GM12878 (cell line): ENCODE data around the gene C9orf72. TPM values are rescaled to one million over a fixed set of nuclear protein-coding genes. Genes with fewer than 3 reads are reported as not detected.

Experiments used
- BRCA1 ChIP-seq: IDR thresholded peaks from 2 replicates; pipeline ENCODE4 v1.6.1; 2011; ENCODE audit warnings: low read depth, low read length, improper control_type of control experiment
- DPF2 ChIP-seq: fragments of 450-650 bp; IDR thresholded peaks from 2 replicates; pipeline ENCODE4 v1.6.1; 2017; ENCODE audit warnings: mild to moderate bottlenecking
- EP300 ChIP-seq, 2 experiments: fragments of 150-350 bp in 1 of 2; IDR thresholded peaks; 2 replicates each; pipeline ENCODE4 v1.6.1; 2011 to 2012; ENCODE audit warnings: low read depth in 2 of 2, low read length in 2 of 2, borderline replicate concordance in 1 of 2, improper control_type of control experiment in 1 of 2, inconsistent platforms in 1 of 2; ENCODE audit not compliant: control insufficient read depth in 1 of 2
- ETV6 ChIP-seq, 2 experiments: fragments of 450-650 bp in 1 of 2; IDR thresholded peaks in 1 of 2; conservative IDR thresholded peaks in 1 of 2; 2 replicates each; pipeline ENCODE4 v1.6.1; 2014; ENCODE audit warnings: antibody characterized with exemption in 1 of 2, borderline replicate concordance in 1 of 2, low read depth in 1 of 2, mild to moderate bottlenecking in 1 of 2, moderate library complexity in 1 of 2
- HSF1 ChIP-seq: fragments of 150-350 bp; IDR thresholded peaks from 2 replicates; pipeline ENCODE4 v1.6.1; 2014; ENCODE audit warnings: mild to moderate bottlenecking, low read depth, low read length
- IRF4 ChIP-seq: IDR thresholded peaks from 2 replicates; pipeline ENCODE4 v1.6.1; 2011; ENCODE audit warnings: low read depth, low read length
- KDM1A ChIP-seq: fragments of 200-600 bp; sonication (generic); IDR thresholded peaks from 2 replicates; pipeline ENCODE4 v1.6.1; 2016; ENCODE audit warnings: borderline replicate concordance
- NBN ChIP-seq: fragments of 450-650 bp; IDR thresholded peaks from 2 replicates; pipeline ENCODE4 v1.6.1; 2016
- NFYB ChIP-seq: IDR thresholded peaks from 2 replicates; pipeline ENCODE4 v1.6.1; 2011; ENCODE audit warnings: low read depth, mild to moderate bottlenecking, low read length, improper control_type of control experiment, moderate library complexity; ENCODE audit not compliant: insufficient read depth
- NR2C1 ChIP-seq: fragments of 450-650 bp; IDR thresholded peaks from 2 replicates; pipeline ENCODE4 v1.6.1; 2017; ENCODE audit warnings: antibody characterized with exemption, mild to moderate bottlenecking, moderate library complexity
- NRF1 ChIP-seq: conservative IDR thresholded peaks from 2 replicates; pipeline ENCODE4 v1.6.1; 2011; ENCODE audit warnings: mild to moderate bottlenecking, low read depth, low read length, improper control_type of control experiment
- RAD21 ChIP-seq: IDR thresholded peaks from 2 replicates; pipeline ENCODE4 v1.6.1; 2011; ENCODE audit warnings: mild to moderate bottlenecking, low read depth, low read length, moderate library complexity; ENCODE audit not compliant: insufficient read depth
- RB1 ChIP-seq: fragments of 450-650 bp; formaldehyde crosslinking; IDR thresholded peaks from 2 replicates; pipeline ENCODE4 v1.6.1; 2017; ENCODE audit warnings: mild to moderate bottlenecking, borderline replicate concordance
- RBBP5 ChIP-seq: fragments of 200-600 bp; sonication (generic); conservative IDR thresholded peaks from 2 replicates; pipeline ENCODE4 v1.6.1; 2016
- RFX5 ChIP-seq: IDR thresholded peaks from 2 replicates; pipeline ENCODE4 v1.6.1; 2011; ENCODE audit warnings: low read depth, low read length, improper control_type of control experiment
- SMAD1 ChIP-seq: fragments of 450-650 bp; IDR thresholded peaks from 2 replicates; pipeline ENCODE4 v1.6.1; 2018; ENCODE audit warnings: mild to moderate bottlenecking, low read depth; ENCODE audit not compliant: partially characterized antibody
- SRF ChIP-seq, 2 experiments: IDR thresholded peaks; 2 replicates each; pipeline ENCODE4 v1.6.1; 2011; ENCODE audit warnings: low read depth in 2 of 2, low read length in 2 of 2, mild to moderate bottlenecking in 1 of 2, moderate library complexity in 1 of 2
- SUPT20H ChIP-seq: IDR thresholded peaks from 2 replicates; pipeline ENCODE4 v1.6.1; 2011; ENCODE audit warnings: low read depth, mild to moderate bottlenecking, low read length, moderate library complexity, borderline replicate concordance; ENCODE audit not compliant: control insufficient read depth
- TBL1XR1 ChIP-seq: IDR thresholded peaks from 2 replicates; pipeline ENCODE4 v1.6.1; 2012; ENCODE audit warnings: low read depth, low read length, improper control_type of control experiment
- TCF7 ChIP-seq: IDR thresholded peaks from 2 replicates; pipeline ENCODE4 v1.6.1; 2014; ENCODE audit warnings: antibody characterized with exemption, borderline replicate concordance
- WRNIP1 ChIP-seq: IDR thresholded peaks from 2 replicates; pipeline ENCODE4 v1.6.1; 2011; ENCODE audit warnings: low read depth, low read length, improper control_type of control experiment, borderline replicate concordance
- ZZZ3 ChIP-seq: IDR thresholded peaks from 2 replicates; pipeline ENCODE4 v1.6.1; 2011; ENCODE audit warnings: low read depth; ENCODE audit not compliant: control insufficient read depth, insufficient read length
- polyA plus RNA-seq, 11 experiments: library from polyadenylated mRNA; depleted of rRNA in 4 of 11; unstranded in 6 of 11; stranded (reverse) in 5 of 11; fragments of >200 nt; fragmentation: Nextera tagmentation in 4 of 11; fragmentation: Illumina TruSeq in 1 of 11; extraction: Ambion mirVana in 4 of 11; extraction: Trizol in 1 of 11; gene quantifications; 1 replicate in 1 of 11; 2 replicates in 10 of 11; pipeline versions ENCODE4 v1.2.1 to v1.2.3, GENCODE V29; 2011 to 2016; ENCODE audit warnings: inconsistent platforms in 2 of 11, missing spikeins in 2 of 11, low read depth in 1 of 11
- total RNA-seq, 4 experiments: library from RNA; depleted of rRNA in 3 of 4; stranded (reverse); fragments of >200 nt in 3 of 4; fragmentation: Illumina TruSeq in 1 of 4; extraction: Trizol in 1 of 4; gene quantifications; 2 replicates each; pipeline versions ENCODE4 v1.2.1 to v1.2.3, GENCODE V29; 2013 to 2021
- TF ChIP-seq, protein P1 (sequence below): fragments of 450-650 bp; IDR thresholded peaks from 2 replicates; pipeline ENCODE4 v1.6.1; 2017; ENCODE audit warnings: mild to moderate bottlenecking
- TF ChIP-seq, protein P2 (sequence below): fragments of 450-650 bp; IDR thresholded peaks from 2 replicates; pipeline ENCODE4 v1.6.1; 2017; ENCODE audit warnings: antibody characterized with exemption, mild to moderate bottlenecking, moderate library complexity

The C9orf72 gene
- total and polyA plus RNA-seq, 10 of the 15 experiments (the other 5 are each of a cell fraction or from before 2014, with no cell fraction given) = 4.8 to 9.0 (median 6.4) TPM

DNA sequence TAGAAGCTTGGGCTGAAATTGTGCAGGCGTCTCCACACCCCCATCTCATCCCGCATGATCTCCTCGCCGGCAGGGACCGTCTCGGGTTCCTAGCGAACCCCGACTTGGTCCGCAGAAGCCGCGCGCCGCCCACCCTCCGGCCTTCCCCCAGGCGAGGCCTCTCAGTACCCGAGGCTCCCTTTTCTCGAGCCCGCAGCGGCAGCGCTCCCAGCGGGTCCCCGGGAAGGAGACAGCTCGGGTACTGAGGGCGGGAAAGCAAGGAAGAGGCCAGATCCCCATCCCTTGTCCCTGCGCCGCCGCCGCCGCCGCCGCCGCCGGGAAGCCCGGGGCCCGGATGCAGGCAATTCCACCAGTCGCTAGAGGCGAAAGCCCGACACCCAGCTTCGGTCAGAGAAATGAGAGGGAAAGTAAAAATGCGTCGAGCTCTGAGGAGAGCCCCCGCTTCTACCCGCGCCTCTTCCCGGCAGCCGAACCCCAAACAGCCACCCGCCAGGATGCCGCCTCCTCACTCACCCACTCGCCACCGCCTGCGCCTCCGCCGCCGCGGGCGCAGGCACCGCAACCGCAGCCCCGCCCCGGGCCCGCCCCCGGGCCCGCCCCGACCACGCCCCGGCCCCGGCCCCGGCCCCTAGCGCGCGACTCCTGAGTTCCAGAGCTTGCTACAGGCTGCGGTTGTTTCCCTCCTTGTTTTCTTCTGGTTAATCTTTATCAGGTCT lies at the start of gene C9orf72 (continued):
- TF ChIP-seq RB1 (0 out of 2 replicates have a peak, but pooled peaks have one; percentile 63), SRF (IDR thresholded peaks at IDR 0.05; ENCODE audit: low read depth in 2 of 2, low read length in 2 of 2) (no peak), SMAD1 (no peak), ZZZ3 (no peak), RFX5 (no peak), HSF1 (no peak), SUPT20H (no peak), BRCA1 (no peak), TCF7 (no peak), TBL1XR1 (no peak), NBN (no peak), NRF1 (no peak), WRNIP1 (no peak), DPF2 (peak; percentile 76), EP300 (IDR thresholded peaks at IDR 0.05; ENCODE audit: borderline replicate concordance in 1 of 2, control insufficient read depth in 1 of 2, low read depth in 2 of 2, low read length in 2 of 2) (no peak), RAD21 (no peak), IRF4 (no peak), ETV6 (conservative IDR thresholded peaks at IDR 0.05 in 1 of 2, IDR thresholded peaks at IDR 0.05 in 1 of 2; ENCODE audit: borderline replicate concordance in 1 of 2, low read depth in 1 of 2) (0 out of 4 replicates have a peak, but pooled peaks of 1 of the 2 experiments have one; percentile 10), NFYB (no peak), NR2C1 (no peak), KDM1A (no peak), RBBP5 (no peak)
- TF ChIP-seq, protein P1, sequence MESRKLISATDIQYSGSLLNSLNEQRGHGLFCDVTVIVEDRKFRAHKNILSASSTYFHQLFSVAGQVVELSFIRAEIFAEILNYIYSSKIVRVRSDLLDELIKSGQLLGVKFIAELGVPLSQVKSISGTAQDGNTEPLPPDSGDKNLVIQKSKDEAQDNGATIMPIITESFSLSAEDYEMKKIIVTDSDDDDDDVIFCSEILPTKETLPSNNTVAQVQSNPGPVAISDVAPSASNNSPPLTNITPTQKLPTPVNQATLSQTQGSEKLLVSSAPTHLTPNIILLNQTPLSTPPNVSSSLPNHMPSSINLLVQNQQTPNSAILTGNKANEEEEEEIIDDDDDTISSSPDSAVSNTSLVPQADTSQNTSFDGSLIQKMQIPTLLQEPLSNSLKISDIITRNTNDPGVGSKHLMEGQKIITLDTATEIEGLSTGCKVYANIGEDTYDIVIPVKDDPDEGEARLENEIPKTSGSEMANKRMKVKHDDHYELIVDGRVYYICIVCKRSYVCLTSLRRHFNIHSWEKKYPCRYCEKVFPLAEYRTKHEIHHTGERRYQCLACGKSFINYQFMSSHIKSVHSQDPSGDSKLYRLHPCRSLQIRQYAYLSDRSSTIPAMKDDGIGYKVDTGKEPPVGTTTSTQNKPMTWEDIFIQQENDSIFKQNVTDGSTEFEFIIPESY = no peak
- TF ChIP-seq, protein P2, sequence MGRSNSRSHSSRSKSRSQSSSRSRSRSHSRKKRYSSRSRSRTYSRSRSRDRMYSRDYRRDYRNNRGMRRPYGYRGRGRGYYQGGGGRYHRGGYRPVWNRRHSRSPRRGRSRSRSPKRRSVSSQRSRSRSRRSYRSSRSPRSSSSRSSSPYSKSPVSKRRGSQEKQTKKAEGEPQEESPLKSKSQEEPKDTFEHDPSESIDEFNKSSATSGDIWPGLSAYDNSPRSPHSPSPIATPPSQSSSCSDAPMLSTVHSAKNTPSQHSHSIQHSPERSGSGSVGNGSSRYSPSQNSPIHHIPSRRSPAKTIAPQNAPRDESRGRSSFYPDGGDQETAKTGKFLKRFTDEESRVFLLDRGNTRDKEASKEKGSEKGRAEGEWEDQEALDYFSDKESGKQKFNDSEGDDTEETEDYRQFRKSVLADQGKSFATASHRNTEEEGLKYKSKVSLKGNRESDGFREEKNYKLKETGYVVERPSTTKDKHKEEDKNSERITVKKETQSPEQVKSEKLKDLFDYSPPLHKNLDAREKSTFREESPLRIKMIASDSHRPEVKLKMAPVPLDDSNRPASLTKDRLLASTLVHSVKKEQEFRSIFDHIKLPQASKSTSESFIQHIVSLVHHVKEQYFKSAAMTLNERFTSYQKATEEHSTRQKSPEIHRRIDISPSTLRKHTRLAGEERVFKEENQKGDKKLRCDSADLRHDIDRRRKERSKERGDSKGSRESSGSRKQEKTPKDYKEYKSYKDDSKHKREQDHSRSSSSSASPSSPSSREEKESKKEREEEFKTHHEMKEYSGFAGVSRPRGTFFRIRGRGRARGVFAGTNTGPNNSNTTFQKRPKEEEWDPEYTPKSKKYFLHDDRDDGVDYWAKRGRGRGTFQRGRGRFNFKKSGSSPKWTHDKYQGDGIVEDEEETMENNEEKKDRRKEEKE = no peak
